ENCODE results near the gene ZNF844. TPM values are rescaled to one million over a fixed set of nuclear protein-coding genes. Genes with fewer than 3 reads are reported as not detected.

ZNF844 gene
- total and polyA plus RNA-seq, 2 donors (not counting 1 experiment from before 2014, with no cell fraction given) = 5.9 to 36.4 TPM

- no peak for TF ChIP-seq EZH2 (IDR thresholded peaks at IDR 0.05; ENCODE audit: borderline replicate concordance, insufficient read depth, low read depth, low read length, poor library complexity, severe bottlenecking)
- no peak for TF ChIP-seq CTCF (IDR thresholded peaks at IDR 0.05)
- ATAC-seq (ENCODE audit: low read depth) (no peak), DNase-seq (no peak)
- Histone ChIP-seq H3K4me2 (replicated peaks; ENCODE audit: low read depth, low read length, poor library complexity, severe bottlenecking) (no peak overlapping the region), H3K9ac (ENCODE audit: low read length) (no peak overlapping the region), H2AFZ (ENCODE audit: insufficient read depth, low read depth, low read length, poor library complexity, severe bottlenecking) (no peak overlapping the region), H3K4me3 (ENCODE audit: control extremely low read depth in 1 of 5, extremely low read depth in 1 of 5, insufficient read depth in 1 of 5, low read depth in 2 of 5, low read length in 4 of 5) (no peak overlapping the region), H3K4me1 (ENCODE audit: control insufficient read depth in 2 of 2, insufficient read depth in 2 of 2, low read length in 2 of 2) (peaks cover 3 to 13% of the 10 kb centered on the region in 2 donors), H3K9me3 (ENCODE audit: control extremely low read depth in 1 of 3, control insufficient read depth in 2 of 3, insufficient read depth in 1 of 3, low read length in 2 of 3) (peaks cover 0 to 4% (median 1%) of the 10 kb centered on the region in 3 donors), H3K27ac (ENCODE audit: low read length in 2 of 2) (no peak overlapping the region), H3K36me3 (replicated peaks in 1 of 2; ENCODE audit: control extremely low read depth in 1 of 2, control insufficient read depth in 1 of 2, extremely low read depth in 1 of 2, insufficient read depth in 2 of 2, low read length in 1 of 2) (no peaks in the 10 kb centered on the region), H3K79me2 (ENCODE audit: control insufficient read depth, insufficient read depth, low read length) (no peaks in the 10 kb centered on the region), H4K20me1 (ENCODE audit: control insufficient read depth, insufficient read depth, low read length, poor library complexity, severe bottlenecking) (no peaks in the 10 kb centered on the region), H3K27me3 (replicated peaks in 1 of 4; ENCODE audit: control extremely low read depth in 1 of 4, control insufficient read depth in 3 of 4, insufficient read depth in 4 of 4, low read length in 3 of 4) (no peaks in the 10 kb centered on the region)
- peaks cover 19% of the 10 kb centered on the region for H3K4me1 Mint-ChIP-seq
- intact Hi-C loops (cut with micrococcal nuclease) = loop anchor here (2.0 kb wide), 1 partner anchor 69 kb away; the partner anchor contains the start of gene ZNF763
- peak overlapping the region; percentile 54 for H3K27ac Mint-ChIP-seq
- H3K9me3 Mint-ChIP-seq (ENCODE audit: insufficient read depth) = no peaks in the 10 kb centered on the region
- peak overlapping the region; percentile 74 for H3K4me3 Mint-ChIP-seq
- no peaks in the 10 kb centered on the region for H3K27me3 Mint-ChIP-seq
- POLR2A ChIA-PET = no interaction called here
- 100% methylated on average over 1 of the region's 2 CpGs for WGBS (ENCODE audit: insufficient coverage)
- CTCF ChIA-PET = interaction anchor here (0.6 to 1.3 kb wide), 4 partner anchors 14 to 1572 kb away, joined by 3 to 4 read pairs (median 3); partner anchors contain the start of gene ZNF20
Measured at GRCh38 chr19:12034198-12034597, 30.3 kb upstream of the ZNF844 start.

DNA sequence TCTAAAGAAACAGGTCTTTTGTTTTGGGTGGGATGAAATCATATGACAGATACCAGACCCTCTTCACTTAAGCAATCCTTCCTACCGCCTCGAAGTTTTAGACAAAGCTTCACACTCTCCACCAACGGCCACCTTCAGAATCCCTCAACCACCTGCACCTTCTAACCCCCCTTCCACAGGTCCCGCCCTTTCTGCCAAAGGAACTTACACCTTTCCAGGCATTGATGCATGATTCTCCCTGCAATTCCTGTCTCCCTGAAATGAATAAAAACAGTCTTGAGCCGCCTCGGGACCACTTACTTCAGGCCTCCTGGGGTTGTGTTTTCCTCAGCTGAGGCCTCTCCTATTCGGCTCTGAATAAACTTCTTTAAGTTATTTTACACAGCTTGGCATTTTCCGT, 29.9 kb upstream of the ZNF844 start:
- H3K27ac ChIP-seq (ENCODE audit: low read length in 2 of 2) = no peak overlapping the region
- H3K4me1 ChIP-seq (ENCODE audit: control insufficient read depth in 2 of 2, insufficient read depth in 2 of 2, low read length in 2 of 2) = peaks cover 3 to 13% of the 10 kb centered on the region in 2 donors
- TF ChIP-seq CTCF (IDR thresholded peaks at IDR 0.05) = no peak
- TF ChIP-seq EZH2 (IDR thresholded peaks at IDR 0.05; ENCODE audit: borderline replicate concordance, insufficient read depth, low read depth, low read length, poor library complexity, severe bottlenecking) = no peak
- H2AFZ ChIP-seq (ENCODE audit: insufficient read depth, low read depth, low read length, poor library complexity, severe bottlenecking) = peak overlapping the region; percentile 87
- intact Hi-C loops (cut with micrococcal nuclease) = loop anchor here (2.0 kb wide), 1 partner anchor 70 kb away; the partner anchor contains the start of gene ZNF763
- H3K9ac ChIP-seq (ENCODE audit: low read length) = no peak overlapping the region
- H3K4me2 ChIP-seq (replicated peaks; ENCODE audit: low read depth, low read length, poor library complexity, severe bottlenecking) = peak overlapping the region; percentile 91
- Mint-ChIP-seq H3K9me3 (ENCODE audit: insufficient read depth) (no peaks in the 10 kb centered on the region), H3K4me1 (peaks cover 19% of the 10 kb centered on the region), H3K27me3 (no peaks in the 10 kb centered on the region), H3K4me3 (peak overlapping the region; percentile 74), H3K27ac (peak overlapping the region; percentile 54)
- 60% methylated on average over 4 of the region's 8 CpGs for WGBS (ENCODE audit: insufficient coverage)
- H4K20me1 ChIP-seq (ENCODE audit: control insufficient read depth, insufficient read depth, low read length, poor library complexity, severe bottlenecking) = no peaks in the 10 kb centered on the region
- CTCF ChIA-PET = interaction anchor here (0.6 to 1.9 kb wide), 6 partner anchors 14 to 1572 kb away, joined by 3 to 10 read pairs (median 4); partner anchors contain the start of gene ZNF20
- DNase-seq = no peak
- no peaks in the 10 kb centered on the region for H3K79me2 ChIP-seq (ENCODE audit: control insufficient read depth, insufficient read depth, low read length)
- no peaks in the 10 kb centered on the region for H3K36me3 ChIP-seq (replicated peaks in 1 of 2; ENCODE audit: control extremely low read depth in 1 of 2, control insufficient read depth in 1 of 2, extremely low read depth in 1 of 2, insufficient read depth in 2 of 2, low read length in 1 of 2)
- H3K4me3 ChIP-seq (ENCODE audit: control extremely low read depth in 1 of 5, extremely low read depth in 1 of 5, insufficient read depth in 1 of 5, low read depth in 2 of 5, low read length in 4 of 5) = peak overlapping the region in 1 of 5 experiments; percentile 88
- H3K27me3 ChIP-seq (replicated peaks in 1 of 4; ENCODE audit: control extremely low read depth in 1 of 4, control insufficient read depth in 3 of 4, insufficient read depth in 4 of 4, low read length in 3 of 4) = no peaks in the 10 kb centered on the region
- no peak for ATAC-seq (ENCODE audit: low read depth)
- H3K9me3 ChIP-seq (ENCODE audit: control extremely low read depth in 1 of 3, control insufficient read depth in 2 of 3, insufficient read depth in 1 of 3, low read length in 2 of 3) = peaks cover 0 to 3% (median 0%) of the 10 kb centered on the region in 3 donors
- POLR2A ChIA-PET = interaction anchor here (0.5 to 1.8 kb wide), 2 partner anchors 46 to 505 kb away, joined by 6 to 10 read pairs; no protein-coding TSS in a partner anchor

Data from B cell (primary cell).